22Rv1 (cell line): ENCODE measurements around the gene RTL10.

ENCODE experiments used
- H3K27ac ChIP-seq: fragments of 450-650 bp; 2 replicates; pipeline ENCODE4 v1.5.1; 2017
- ZFX ChIP-seq: fragments of 450-650 bp; IDR thresholded peaks from 2 replicates; pipeline ENCODE4 v1.6.1; 2017; ENCODE audit warnings: antibody characterized with exemption, borderline replicate concordance
- TF ChIP-seq, protein P1 (sequence below): fragments of 450-650 bp; IDR thresholded peaks from 2 replicates; pipeline ENCODE4 v1.5.1; 2017; ENCODE audit warnings: mild to moderate bottlenecking

RTL10 gene

GRCh38 chr22:19893363-19893762 is 38.7 kb upstream of the RTL10 start:
- H3K27ac ChIP-seq, result no peak overlapping the region
- TF ChIP-seq, protein P1, sequence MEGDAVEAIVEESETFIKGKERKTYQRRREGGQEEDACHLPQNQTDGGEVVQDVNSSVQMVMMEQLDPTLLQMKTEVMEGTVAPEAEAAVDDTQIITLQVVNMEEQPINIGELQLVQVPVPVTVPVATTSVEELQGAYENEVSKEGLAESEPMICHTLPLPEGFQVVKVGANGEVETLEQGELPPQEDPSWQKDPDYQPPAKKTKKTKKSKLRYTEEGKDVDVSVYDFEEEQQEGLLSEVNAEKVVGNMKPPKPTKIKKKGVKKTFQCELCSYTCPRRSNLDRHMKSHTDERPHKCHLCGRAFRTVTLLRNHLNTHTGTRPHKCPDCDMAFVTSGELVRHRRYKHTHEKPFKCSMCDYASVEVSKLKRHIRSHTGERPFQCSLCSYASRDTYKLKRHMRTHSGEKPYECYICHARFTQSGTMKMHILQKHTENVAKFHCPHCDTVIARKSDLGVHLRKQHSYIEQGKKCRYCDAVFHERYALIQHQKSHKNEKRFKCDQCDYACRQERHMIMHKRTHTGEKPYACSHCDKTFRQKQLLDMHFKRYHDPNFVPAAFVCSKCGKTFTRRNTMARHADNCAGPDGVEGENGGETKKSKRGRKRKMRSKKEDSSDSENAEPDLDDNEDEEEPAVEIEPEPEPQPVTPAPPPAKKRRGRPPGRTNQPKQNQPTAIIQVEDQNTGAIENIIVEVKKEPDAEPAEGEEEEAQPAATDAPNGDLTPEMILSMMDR, result no peak
- no peak for TF ChIP-seq ZFX

- H3K27ac ChIP-seq, result no peak overlapping the region
- TF ChIP-seq, protein P1, result no peak
- no peak for TF ChIP-seq ZFX
Measured at GRCh38 chr22:19892925-19893324, 38.3 kb upstream of the RTL10 start.

- no peak overlapping the region for H3K27ac ChIP-seq
- TF ChIP-seq, protein P1, result no peak
- no peak for TF ChIP-seq ZFX
Measured at GRCh38 chr22:19892257-19892879, 37.7 kb upstream of the RTL10 start.

GRCh38 chr22:19891317-19892256 is 36.9 kb upstream of the RTL10 start:
- no peak overlapping the region for H3K27ac ChIP-seq
- TF ChIP-seq, protein P1, result no peak
- no peak for TF ChIP-seq ZFX

DNA sequence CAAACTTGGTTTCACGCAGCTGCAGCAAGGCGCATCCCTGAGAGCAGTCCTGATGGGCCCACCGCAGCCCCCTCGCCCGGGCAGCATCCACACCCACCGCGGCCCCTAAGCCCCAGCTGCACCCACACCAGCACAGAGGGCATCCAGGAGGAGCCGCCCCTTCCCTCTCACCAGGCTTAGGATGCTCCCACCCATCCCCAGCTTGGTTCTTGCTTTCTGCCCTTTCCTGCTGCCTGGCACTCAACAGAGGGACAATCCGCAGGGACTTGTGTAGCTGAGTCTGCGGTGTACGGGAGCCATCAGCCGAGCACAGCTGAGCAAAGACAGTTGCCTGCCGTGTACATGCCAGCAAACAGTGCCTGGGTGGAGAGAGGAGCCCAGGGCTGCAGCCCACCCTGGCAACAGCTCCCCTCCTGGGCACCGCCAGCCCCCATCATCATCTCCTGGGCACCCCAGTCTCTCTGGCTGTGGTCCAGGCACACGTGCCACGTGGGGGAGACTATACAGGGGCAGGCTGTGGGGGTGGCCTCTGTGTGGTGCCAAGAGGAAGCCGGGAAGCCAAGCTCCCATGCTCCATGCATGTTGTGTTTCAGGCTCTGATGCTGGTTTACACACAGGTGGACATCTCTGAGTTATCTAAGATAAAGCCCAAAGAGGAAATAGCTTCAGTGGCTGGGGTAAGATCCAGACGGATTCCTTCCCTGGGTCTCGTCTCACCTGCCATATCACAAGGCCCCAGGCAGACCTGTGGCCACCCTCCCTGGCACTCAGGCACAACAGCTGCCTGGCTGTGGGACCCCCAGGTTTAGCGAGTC is 36.0 kb upstream of the RTL10 start:
- no peak for TF ChIP-seq ZFX
- TF ChIP-seq, protein P1, result no peak
- H3K27ac ChIP-seq, result no peak overlapping the region

- TF ChIP-seq, protein P1, result no peak
- TF ChIP-seq ZFX, result no peak
- no peak overlapping the region for H3K27ac ChIP-seq
Measured at GRCh38 chr22:19889951-19890350, 35.3 kb upstream of the RTL10 start.
